Testis (tissue), 2 donors: ENCODE results near the gene PACSIN1.

Experiments used
- CTCF ChIP-seq, 3 experiments: fragments of 450-650 bp in 2 of 3; fragments of 200-600 bp in 1 of 3; sonication (generic) in 1 of 3; IDR thresholded peaks; one replicate each; pipeline ENCODE4 v1.5.1; 2016 to 2019; ENCODE audit warnings: antibody characterized with exemption in 3 of 3, mild to moderate bottlenecking in 2 of 3, moderate library complexity in 1 of 3
- POLR2A ChIP-seq: fragments of 450-650 bp; IDR thresholded peaks from one replicate; pipeline ENCODE4 v1.6.1; 2017; ENCODE audit warnings: antibody characterized with exemption, mild to moderate bottlenecking, moderate library complexity

DNA sequence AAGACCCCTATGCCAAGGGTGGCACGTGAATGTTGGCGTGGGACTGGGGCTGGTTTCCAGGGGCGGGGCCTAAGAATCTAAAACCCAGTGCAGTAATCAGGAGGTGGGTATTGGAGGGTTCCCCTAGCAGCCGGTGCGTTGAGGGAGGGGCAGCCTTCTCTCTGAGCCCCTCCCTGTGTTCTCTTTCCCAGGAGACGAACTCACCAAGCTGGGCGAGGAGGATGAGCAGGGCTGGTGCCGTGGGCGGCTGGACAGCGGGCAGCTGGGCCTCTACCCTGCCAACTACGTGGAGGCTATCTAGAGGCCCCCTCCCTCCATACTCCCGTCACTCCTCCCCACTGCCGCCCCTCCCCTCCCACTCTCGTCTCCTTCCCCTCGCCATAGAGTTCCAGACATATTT is 66.4 kb downstream of the PACSIN1 start:
- TF ChIP-seq POLR2A (no peak), CTCF (IDR thresholded peaks at IDR 0.05) (no peak)
